ENCODE data around the gene PSMG4. TPM values are rescaled to one million over a fixed set of nuclear protein-coding genes. Genes with fewer than 3 reads are reported as not detected.

PSMG4 gene
- total RNA-seq, 1 donor from 2014 or later = 27.8 TPM

- H3K9me3 Mint-ChIP-seq = no peaks in the 10 kb centered on the region
Observed at GRCh38 chr6:3315841-3316240, 57.1 kb downstream of the PSMG4 start.

GRCh38 chr6:3316331-3316730, 57.6 kb downstream of the PSMG4 start:
- H3K4me3 Mint-ChIP-seq = no peak overlapping the region
- H3K27me3 Mint-ChIP-seq (ENCODE audit: low read depth) = no peaks in the 10 kb centered on the region
- peaks cover 2% of the 10 kb centered on the region for H3K36me3 Mint-ChIP-seq
- no peak for DNase-seq (ENCODE audit: low spot score in 2 of 2, unreplicated experiment in 2 of 2)
- H3K27ac Mint-ChIP-seq = no peak overlapping the region
- TF ChIP-seq, protein P1, sequence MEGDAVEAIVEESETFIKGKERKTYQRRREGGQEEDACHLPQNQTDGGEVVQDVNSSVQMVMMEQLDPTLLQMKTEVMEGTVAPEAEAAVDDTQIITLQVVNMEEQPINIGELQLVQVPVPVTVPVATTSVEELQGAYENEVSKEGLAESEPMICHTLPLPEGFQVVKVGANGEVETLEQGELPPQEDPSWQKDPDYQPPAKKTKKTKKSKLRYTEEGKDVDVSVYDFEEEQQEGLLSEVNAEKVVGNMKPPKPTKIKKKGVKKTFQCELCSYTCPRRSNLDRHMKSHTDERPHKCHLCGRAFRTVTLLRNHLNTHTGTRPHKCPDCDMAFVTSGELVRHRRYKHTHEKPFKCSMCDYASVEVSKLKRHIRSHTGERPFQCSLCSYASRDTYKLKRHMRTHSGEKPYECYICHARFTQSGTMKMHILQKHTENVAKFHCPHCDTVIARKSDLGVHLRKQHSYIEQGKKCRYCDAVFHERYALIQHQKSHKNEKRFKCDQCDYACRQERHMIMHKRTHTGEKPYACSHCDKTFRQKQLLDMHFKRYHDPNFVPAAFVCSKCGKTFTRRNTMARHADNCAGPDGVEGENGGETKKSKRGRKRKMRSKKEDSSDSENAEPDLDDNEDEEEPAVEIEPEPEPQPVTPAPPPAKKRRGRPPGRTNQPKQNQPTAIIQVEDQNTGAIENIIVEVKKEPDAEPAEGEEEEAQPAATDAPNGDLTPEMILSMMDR (IDR thresholded peaks at IDR 0.05; ENCODE audit: unreplicated experiment) = no peak
- H3K4me1 Mint-ChIP-seq = no peaks in the 10 kb centered on the region
- H3K9me3 Mint-ChIP-seq = no peaks in the 10 kb centered on the region

More at GRCh38 chr6:3315841-3316240, 57.1 kb downstream of the PSMG4 start:
- no peak overlapping the region for H3K4me3 Mint-ChIP-seq
- no peak for DNase-seq (ENCODE audit: low spot score in 2 of 2, unreplicated experiment in 2 of 2)
- no peaks in the 10 kb centered on the region for H3K27me3 Mint-ChIP-seq (ENCODE audit: low read depth)
- no peak overlapping the region for H3K27ac Mint-ChIP-seq
- H3K4me1 Mint-ChIP-seq = no peaks in the 10 kb centered on the region
- peaks cover 2% of the 10 kb centered on the region for H3K36me3 Mint-ChIP-seq
- TF ChIP-seq, protein P1 (IDR thresholded peaks at IDR 0.05; ENCODE audit: unreplicated experiment) = no peak

GRCh38 chr6:3316818-3317217, 58.1 kb downstream of the PSMG4 start:
- Mint-ChIP-seq H3K4me3 (no peak overlapping the region), H3K27me3 (ENCODE audit: low read depth) (no peaks in the 10 kb centered on the region), H3K9me3 (no peaks in the 10 kb centered on the region), H3K4me1 (no peaks in the 10 kb centered on the region), H3K27ac (no peak overlapping the region), H3K36me3 (peaks cover 2% of the 10 kb centered on the region)
- TF ChIP-seq, protein P1 (IDR thresholded peaks at IDR 0.05; ENCODE audit: unreplicated experiment) = no peak
- DNase-seq (ENCODE audit: low spot score in 2 of 2, unreplicated experiment in 2 of 2) = no peak

Other genes with a start within 250 kb of the PSMG4 start
- 17.5 to 18.4 TPM (median 17.6 TPM) in 3 replicates for gene RIPK1, start 190.5 kb upstream of the PSMG4 start, total RNA-seq
- gene BPHL, start 140.2 kb upstream of the PSMG4 start, total RNA-seq = 41.5 to 49.2 TPM (median 43.8 TPM) in 3 replicates
- 21.5 to 25.5 TPM (median 24.3 TPM) in 3 replicates for gene TUBB2A, start 101.4 kb upstream of the PSMG4 start, total RNA-seq
- gene TUBB2B, start 31.3 kb upstream of the PSMG4 start, total RNA-seq = 110 to 121 TPM (median 114 TPM) in 3 replicates
- gene SLC22A23, start 198.1 kb downstream of the PSMG4 start, total RNA-seq = 24.3 to 25.0 TPM (median 24.5 TPM) in 3 replicates

Data from mesothelial cell of epicardium (in vitro differentiated cells).